ENCODE results near the gene ZNF862. TPM values are rescaled to one million over a fixed set of nuclear protein-coding genes. Genes with fewer than 3 reads are reported as not detected.

Gene ZNF862
- total RNA-seq, 1 experiment from 2014 or later, result 3.6 TPM

- TF ChIP-seq, protein P1, sequence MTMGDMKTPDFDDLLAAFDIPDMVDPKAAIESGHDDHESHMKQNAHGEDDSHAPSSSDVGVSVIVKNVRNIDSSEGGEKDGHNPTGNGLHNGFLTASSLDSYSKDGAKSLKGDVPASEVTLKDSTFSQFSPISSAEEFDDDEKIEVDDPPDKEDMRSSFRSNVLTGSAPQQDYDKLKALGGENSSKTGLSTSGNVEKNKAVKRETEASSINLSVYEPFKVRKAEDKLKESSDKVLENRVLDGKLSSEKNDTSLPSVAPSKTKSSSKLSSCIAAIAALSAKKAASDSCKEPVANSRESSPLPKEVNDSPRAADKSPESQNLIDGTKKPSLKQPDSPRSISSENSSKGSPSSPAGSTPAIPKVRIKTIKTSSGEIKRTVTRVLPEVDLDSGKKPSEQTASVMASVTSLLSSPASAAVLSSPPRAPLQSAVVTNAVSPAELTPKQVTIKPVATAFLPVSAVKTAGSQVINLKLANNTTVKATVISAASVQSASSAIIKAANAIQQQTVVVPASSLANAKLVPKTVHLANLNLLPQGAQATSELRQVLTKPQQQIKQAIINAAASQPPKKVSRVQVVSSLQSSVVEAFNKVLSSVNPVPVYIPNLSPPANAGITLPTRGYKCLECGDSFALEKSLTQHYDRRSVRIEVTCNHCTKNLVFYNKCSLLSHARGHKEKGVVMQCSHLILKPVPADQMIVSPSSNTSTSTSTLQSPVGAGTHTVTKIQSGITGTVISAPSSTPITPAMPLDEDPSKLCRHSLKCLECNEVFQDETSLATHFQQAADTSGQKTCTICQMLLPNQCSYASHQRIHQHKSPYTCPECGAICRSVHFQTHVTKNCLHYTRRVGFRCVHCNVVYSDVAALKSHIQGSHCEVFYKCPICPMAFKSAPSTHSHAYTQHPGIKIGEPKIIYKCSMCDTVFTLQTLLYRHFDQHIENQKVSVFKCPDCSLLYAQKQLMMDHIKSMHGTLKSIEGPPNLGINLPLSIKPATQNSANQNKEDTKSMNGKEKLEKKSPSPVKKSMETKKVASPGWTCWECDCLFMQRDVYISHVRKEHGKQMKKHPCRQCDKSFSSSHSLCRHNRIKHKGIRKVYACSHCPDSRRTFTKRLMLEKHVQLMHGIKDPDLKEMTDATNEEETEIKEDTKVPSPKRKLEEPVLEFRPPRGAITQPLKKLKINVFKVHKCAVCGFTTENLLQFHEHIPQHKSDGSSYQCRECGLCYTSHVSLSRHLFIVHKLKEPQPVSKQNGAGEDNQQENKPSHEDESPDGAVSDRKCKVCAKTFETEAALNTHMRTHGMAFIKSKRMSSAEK (CRISPR knock-in tag; IDR thresholded peaks at IDR 0.05; ENCODE audit: borderline replicate concordance), result no peak
Observed at GRCh38 chr7:149879766-149880637, 41.8 kb downstream of the ZNF862 start (continued).

DNA sequence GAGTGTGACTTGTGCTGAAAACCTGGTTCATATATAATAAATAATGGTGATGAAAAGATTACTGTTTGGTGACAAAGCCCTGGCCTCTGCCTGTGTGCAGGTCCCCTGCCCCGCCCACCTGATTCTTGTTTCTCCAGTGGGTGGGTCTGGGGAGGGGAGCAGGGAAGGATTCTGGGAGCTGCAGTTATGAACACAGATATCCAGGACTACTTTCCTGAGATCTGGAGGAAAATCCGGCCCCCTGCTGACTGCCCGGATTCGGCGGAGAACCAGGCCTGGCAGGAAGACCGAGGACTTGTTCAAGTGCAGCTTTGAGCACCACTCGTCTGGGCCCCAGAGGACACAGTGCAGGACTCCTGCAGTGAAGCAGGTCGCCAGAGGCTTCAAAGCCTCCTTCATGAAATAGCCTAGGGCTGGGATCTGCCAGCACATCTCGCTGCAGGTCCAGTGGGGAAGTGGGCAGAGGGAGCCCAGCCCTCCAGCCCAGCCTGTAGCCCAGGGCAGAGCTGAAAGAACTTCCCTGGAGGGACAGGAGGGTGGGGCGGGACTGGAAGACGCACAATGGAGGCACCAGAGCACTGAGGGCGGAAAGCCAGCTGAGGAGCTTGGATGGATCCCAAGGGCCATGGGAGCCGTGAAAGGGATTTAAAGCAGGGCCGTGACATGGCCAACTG lies 42.6 kb downstream of the ZNF862 start:
- no peak for DNase-seq (ENCODE audit: low spot score)
- ChIA-PET CTCF (interaction anchor here (1.0 to 3.1 kb wide), 2 partner anchors 19 to 1073 kb away, joined by 3 to 17 read pairs; no protein-coding TSS in a partner anchor), POLR2A (no interaction called here)
- Mint-ChIP-seq H3K27me3 (ENCODE audit: low read depth) (peaks cover 1% of the 10 kb centered on the region; the same call in 1 of the 2 replicates), H3K27ac (no peak overlapping the region), H3K4me1 (peaks cover 14% of the 10 kb centered on the region), H3K36me3 (no peaks in the 10 kb centered on the region), H3K9me3 (no peaks in the 10 kb centered on the region), H3K4me3 (no peak overlapping the region)
- TF ChIP-seq FOXK1 (CRISPR knock-in tag; IDR thresholded peaks at IDR 0.05) (no peak), ZNF281 (CRISPR knock-in tag; IDR thresholded peaks at IDR 0.05) (no peak), ERG (CRISPR knock-in tag; IDR thresholded peaks at IDR 0.05) (no peak), PRRX2 (CRISPR knock-in tag; IDR thresholded peaks at IDR 0.05) (no peak), ZBTB21 (CRISPR knock-in tag; IDR thresholded peaks at IDR 0.05; ENCODE audit: borderline replicate concordance) (no peak), SMAD3 (CRISPR knock-in tag; IDR thresholded peaks at IDR 0.05; ENCODE audit: borderline replicate concordance) (no peak), TP53 (CRISPR knock-in tag; IDR thresholded peaks at IDR 0.05) (no peak), ZNF423 (CRISPR knock-in tag; IDR thresholded peaks at IDR 0.05) (no peak), KAT7 (CRISPR knock-in tag; IDR thresholded peaks at IDR 0.05; ENCODE audit: borderline replicate concordance) (no peak), SP1 (CRISPR knock-in tag; conservative IDR thresholded peaks at IDR 0.05) (no peak), RORB (CRISPR knock-in tag; IDR thresholded peaks at IDR 0.05) (no peak), TCF7 (CRISPR knock-in tag; IDR thresholded peaks at IDR 0.05; ENCODE audit: low read depth) (no peak)
- no peak for ATAC-seq
